Astrocyte of the cerebellum (primary cell): ENCODE measurements around the gene CCM2.

ENCODE experiments used
- DNase-seq: peaks from one replicate; pipeline ENCODE4 v3.0.0-alpha.2; 2011; ENCODE audit warnings: low read depth
- H3K4me3 ChIP-seq: 2 replicates; pipeline ENCODE4 v1.5.1; 2011; ENCODE audit warnings: mild to moderate bottlenecking, low read depth, low read length, moderate library complexity
- in situ Hi-C: cut with HindIII; loops from 2 replicates; pipeline ENCODE4 v1.10.0; 2017; ENCODE audit warnings: low sequenced_read_pairs
- TF ChIP-seq, protein P1 (sequence below): IDR thresholded peaks from 2 replicates; pipeline ENCODE4 v1.5.1; 2012; ENCODE audit warnings: low read length, low read depth, moderate library complexity, mild to moderate bottlenecking; ENCODE audit errors: missing control alignments

CCM2 gene

DNA sequence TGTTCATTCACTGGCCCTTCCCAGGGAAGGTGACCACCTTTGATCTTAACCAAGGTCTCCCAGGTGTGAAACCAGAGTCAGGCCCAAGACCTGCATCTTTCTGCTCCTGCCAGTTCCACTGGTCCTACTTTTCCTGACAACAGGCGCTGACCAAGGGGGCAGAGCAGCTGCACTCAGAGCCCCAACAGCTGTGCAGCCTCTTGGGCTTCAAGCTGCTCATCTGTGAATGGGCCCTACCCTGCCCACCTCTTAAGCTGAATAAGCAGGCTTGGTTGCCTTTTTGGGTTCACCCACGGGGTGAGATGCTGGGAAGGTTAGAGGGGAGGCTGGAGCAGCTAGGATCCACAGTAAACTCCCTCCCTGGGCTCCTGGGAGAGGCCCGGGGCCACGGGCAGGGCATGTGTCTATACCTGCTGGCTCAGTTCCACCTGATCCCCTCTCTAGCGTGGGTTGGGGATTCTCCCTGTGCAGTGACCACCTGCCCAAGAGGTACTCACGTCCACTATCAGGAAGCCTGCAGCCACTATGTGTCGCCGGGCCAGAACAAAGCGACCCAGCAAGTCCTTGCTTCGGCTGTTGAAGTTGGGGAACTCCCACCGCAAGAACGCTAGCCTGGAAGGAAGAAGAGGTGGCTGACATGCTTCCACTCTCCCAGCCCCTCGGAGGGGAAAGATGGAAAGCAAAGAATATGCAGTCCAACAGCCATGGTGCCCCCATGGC lies 100.9 kb downstream of the CCM2 start:
- no peak overlapping the region for H3K4me3 ChIP-seq
- no peak for DNase-seq
- in situ Hi-C loops: no loop called here
- TF ChIP-seq, protein P1, sequence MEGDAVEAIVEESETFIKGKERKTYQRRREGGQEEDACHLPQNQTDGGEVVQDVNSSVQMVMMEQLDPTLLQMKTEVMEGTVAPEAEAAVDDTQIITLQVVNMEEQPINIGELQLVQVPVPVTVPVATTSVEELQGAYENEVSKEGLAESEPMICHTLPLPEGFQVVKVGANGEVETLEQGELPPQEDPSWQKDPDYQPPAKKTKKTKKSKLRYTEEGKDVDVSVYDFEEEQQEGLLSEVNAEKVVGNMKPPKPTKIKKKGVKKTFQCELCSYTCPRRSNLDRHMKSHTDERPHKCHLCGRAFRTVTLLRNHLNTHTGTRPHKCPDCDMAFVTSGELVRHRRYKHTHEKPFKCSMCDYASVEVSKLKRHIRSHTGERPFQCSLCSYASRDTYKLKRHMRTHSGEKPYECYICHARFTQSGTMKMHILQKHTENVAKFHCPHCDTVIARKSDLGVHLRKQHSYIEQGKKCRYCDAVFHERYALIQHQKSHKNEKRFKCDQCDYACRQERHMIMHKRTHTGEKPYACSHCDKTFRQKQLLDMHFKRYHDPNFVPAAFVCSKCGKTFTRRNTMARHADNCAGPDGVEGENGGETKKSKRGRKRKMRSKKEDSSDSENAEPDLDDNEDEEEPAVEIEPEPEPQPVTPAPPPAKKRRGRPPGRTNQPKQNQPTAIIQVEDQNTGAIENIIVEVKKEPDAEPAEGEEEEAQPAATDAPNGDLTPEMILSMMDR: no peak

DNA sequence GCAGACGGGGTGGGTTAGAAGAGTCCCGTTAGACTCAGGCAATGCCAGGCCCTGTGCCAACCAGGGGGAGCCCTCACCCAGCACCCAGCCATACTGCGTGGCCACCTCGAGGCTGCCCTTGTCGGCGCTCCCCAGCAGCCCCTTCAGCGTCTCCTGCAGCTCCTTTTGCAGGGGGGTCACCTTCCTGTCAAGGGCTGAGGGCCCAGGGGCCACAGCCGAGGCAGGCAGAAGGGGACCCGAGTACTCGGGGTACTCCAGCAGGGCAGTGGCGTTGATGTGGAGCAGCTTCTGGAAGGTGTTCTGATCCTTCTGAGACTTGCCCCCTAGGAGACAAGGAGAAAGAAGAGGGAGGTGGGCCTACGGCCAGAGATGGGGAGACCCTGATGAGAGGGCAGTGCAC lies 101.7 kb downstream of the CCM2 start:
- no peak for DNase-seq
- in situ Hi-C loops: no loop called here
- TF ChIP-seq, protein P1: no peak
- no peak overlapping the region for H3K4me3 ChIP-seq

DNA sequence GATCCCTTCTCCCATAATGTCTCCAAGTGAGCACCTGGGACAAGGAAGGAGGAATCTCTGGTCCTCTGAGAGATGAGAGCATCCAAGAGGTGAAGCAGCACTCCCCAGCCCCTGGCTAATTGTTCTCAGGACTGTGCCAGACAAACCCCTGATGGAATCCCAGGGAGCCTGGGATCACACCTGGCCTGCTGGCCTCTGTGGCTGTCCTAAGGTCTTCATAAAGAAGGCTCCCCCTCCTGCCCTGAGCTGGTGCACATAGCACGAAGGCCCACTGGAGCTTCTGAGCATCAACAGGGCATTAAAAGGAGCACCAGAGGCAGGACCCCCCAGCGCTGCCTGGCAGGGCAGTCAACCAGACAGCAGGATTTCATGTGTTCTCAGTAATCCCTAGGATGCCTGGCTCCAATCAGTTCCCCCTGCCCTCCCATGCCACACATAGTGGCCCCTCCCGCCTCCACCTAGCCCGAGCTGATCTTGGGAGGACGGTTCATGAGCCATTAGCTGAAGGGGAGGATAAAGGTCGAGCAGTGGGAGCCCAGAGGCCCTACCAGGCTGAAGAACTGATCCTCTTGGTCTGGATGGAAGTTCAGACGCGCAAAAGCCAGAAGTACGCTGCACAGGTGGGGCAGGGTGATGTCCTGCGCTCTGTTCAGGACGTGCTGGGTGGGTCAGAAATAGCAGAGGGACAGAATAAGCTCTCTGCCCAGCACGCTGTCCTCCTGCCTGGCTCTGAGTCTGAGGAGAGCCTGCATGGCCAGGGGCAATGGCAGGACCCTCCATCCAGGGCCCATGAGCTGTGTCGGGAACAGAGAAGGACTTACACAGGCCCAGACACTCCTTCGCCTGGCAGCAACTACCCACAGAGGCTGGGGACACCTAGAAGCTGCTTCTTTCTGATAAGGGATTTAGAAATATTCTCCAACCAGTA lies 103.0 kb downstream of the CCM2 start:
- in situ Hi-C loops: no loop called here
- no peak overlapping the region for H3K4me3 ChIP-seq
- no peak for DNase-seq
- TF ChIP-seq, protein P1: no peak

DNA sequence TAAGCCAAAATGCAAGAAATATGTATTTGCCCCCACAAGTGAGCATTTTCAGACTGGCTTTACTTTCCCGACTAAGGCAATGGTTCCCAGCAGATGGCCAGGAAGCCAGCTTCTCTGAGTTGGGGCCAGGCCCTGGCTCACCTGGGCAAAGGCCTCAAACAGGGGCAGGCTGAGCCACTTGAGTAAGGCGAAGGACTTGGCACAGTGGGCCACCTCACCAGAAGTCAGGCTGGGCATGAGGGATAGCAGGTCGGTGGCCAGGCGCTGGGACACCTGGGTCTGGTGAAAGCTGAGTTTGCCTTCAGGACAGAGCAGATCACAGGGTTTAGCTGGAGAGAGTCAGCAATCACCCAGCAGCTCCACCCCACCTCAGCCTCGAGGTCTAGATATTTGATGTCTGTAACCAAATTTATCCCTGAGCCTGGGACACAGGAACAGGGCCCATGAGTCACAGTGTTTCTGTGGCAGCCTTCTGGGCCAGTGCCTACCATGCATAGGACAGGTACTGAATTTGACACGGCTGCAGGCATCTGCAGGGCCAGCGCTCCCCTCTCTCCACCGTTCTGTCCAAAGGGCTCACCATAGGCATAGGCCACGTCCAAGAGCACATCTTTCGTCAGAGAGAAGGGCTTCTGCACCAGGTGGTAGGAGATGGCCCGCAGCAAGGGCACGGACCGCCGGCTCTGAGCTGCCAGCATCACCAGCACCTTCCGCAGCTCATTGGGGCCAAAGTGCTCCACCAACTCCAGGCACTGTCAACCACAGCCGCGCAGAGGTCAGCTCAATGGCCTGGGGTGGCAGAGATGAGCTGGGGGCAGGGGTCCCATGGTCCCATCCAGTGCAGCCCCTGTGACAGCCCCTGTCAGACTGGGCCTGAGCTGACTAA lies 104.2 kb downstream of the CCM2 start:
- TF ChIP-seq, protein P1: no peak
- H3K4me3 ChIP-seq: no peak overlapping the region
- no peak for DNase-seq
- in situ Hi-C loops: no loop called here

DNA sequence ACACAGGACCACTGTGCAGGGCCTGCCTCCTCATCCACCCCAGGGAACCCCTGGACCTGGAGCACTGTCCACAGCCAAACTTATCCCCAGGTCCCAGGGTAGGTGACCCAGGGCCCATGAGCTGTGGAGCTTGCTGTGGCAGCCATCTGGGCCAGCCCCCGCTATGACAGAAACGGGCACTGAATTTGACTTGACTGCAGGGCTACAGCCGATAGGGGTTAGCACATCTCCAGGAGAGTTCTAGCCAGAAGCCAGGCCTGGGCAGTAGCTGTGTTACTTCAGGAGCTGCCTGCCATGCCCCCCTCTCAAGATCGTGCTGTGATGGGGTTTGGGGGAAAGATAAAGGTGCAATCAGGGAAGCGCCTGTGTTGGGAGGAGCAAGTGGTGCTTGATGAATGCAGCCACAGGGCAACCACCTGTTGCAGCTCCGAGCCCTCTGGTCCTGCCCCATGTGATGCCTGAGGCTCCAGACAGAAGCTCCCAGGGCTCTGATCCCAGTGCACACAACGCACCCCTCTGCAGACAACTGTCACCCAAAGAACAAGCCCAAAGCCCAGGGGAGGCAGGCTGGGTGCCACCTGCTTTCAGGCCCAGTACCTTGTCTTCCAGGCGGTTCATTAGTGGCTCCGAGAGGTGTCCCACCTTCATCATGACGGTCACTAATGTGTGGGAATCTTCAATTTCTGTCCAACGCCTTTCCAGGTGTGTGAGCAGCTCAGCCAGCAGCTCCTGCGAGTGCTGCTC lies 105.0 kb downstream of the CCM2 start:
- no peak for DNase-seq
- no peak overlapping the region for H3K4me3 ChIP-seq
- TF ChIP-seq, protein P1: no peak
- in situ Hi-C loops: no loop called here
